Stimulated activated CD8-positive, alpha-beta memory T cell treated with anti-CD3 and anti-CD28 coated beads, Interleukin-7, amount 100 ng/mL, for 4 hours (primary cell): ENCODE measurements around the gene RGS11.

Experiments
- DNase-seq, 2 donors: peaks; one replicate each; pipeline ENCODE4 v3.0.0-alpha.2; 2020; ENCODE audit warnings: low read depth in 2 of 2

RGS11 gene

GRCh38 chr16:296806-297510 is 21.2 kb upstream of the RGS11 start:
- DNase-seq = no peak

GRCh38 chr16:296276-296675 is 20.5 kb upstream of the RGS11 start:
- no peak for DNase-seq

GRCh38 chr16:293043-293775 is 17.5 kb upstream of the RGS11 start:
- no peak for DNase-seq

- DNase-seq = no peak
Measured at GRCh38 chr16:291539-291938, 15.8 kb upstream of the RGS11 start.

GRCh38 chr16:290681-291405 is 15.1 kb upstream of the RGS11 start:
- DNase-seq = no peak

GRCh38 chr16:290015-290680 is 14.4 kb upstream of the RGS11 start:
- DNase-seq = no peak

GRCh38 chr16:289395-289997 is 13.8 kb upstream of the RGS11 start:
- DNase-seq = no peak

- DNase-seq = no peak
Measured at GRCh38 chr16:287981-288920, 12.5 kb upstream of the RGS11 start.

- no peak for DNase-seq
Measured at GRCh38 chr16:287298-287811, 11.6 kb upstream of the RGS11 start.

- no peak for DNase-seq
Measured at GRCh38 chr16:286491-287297, 10.9 kb upstream of the RGS11 start.

GRCh38 chr16:285146-286055 is 9.7 kb upstream of the RGS11 start:
- no peak for DNase-seq

GRCh38 chr16:284204-285120 is 8.7 kb upstream of the RGS11 start:
- no peak for DNase-seq

- no peak for DNase-seq
Measured at GRCh38 chr16:283033-283805, 7.5 kb upstream of the RGS11 start, which contains the start of gene PDIA2. Gene PDIA2 (plus strand): TSS chr16:283164. CDS start chr16:283170, 6 bp downstream.

GRCh38 chr16:282491-282890 is 6.7 kb upstream of the RGS11 start:
- no peak for DNase-seq

- no peak for DNase-seq
Measured at GRCh38 chr16:281660-282255, 6.0 kb upstream of the RGS11 start.

GRCh38 chr16:280991-281659 is 5.4 kb upstream of the RGS11 start:
- DNase-seq = no peak
